COLO829 (cell line): ENCODE data around the gene DMXL2.
"Not testable (repeated sequence)": the region's sequence is repeated elsewhere in the genome, so short reads cannot be mapped to it uniquely, and the experiment has no call there.

Source experiments
- DNase-seq: peaks from one replicate; pipeline ENCODE4 v3.0.0; 2012; ENCODE audit warnings: low spot score

Gene DMXL2

GRCh38 chr15:51622604-51623370 is at the start of gene DMXL2:
DMXL2 (minus strand) TSS chr15:51622771; CDS start chr15:51622545, 226 bp downstream.
- DNase-seq = peak; percentile 69

- DNase-seq = no peak
These were observed 49.6 kb upstream of the DMXL2 start for GRCh38 chr15:51672155-51672687.

GRCh38 chr15:51669381-51669780 is 46.8 kb upstream of the DMXL2 start:
- DNase-seq = no peak

GRCh38 chr15:51668446-51668845 is 45.9 kb upstream of the DMXL2 start:
- DNase-seq = no peak

GRCh38 chr15:51667478-51667877 is 44.9 kb upstream of the DMXL2 start:
- no peak for DNase-seq

- no peak for DNase-seq
These were observed 38.5 kb upstream of the DMXL2 start for GRCh38 chr15:51661072-51661471.

GRCh38 chr15:51658664-51659063 is 36.1 kb upstream of the DMXL2 start:
- DNase-seq = no peak

GRCh38 chr15:51655401-51656057 is 33.0 kb upstream of the DMXL2 start:
- not testable (repeated sequence) for DNase-seq

GRCh38 chr15:51652084-51652668 is 29.6 kb upstream of the DMXL2 start:
- DNase-seq = no peak

- DNase-seq = peak; percentile 48
These were observed 27.3 kb upstream of the DMXL2 start for GRCh38 chr15:51649659-51650521.

GRCh38 chr15:51648643-51649042 is 26.1 kb upstream of the DMXL2 start:
- not testable (repeated sequence) for DNase-seq

GRCh38 chr15:51648101-51648500 is 25.5 kb upstream of the DMXL2 start:
- not testable (repeated sequence) for DNase-seq

GRCh38 chr15:51647128-51647562 is 24.6 kb upstream of the DMXL2 start:
- peak; percentile 16 for DNase-seq

GRCh38 chr15:51642696-51643095 is 20.1 kb upstream of the DMXL2 start:
- DNase-seq = no peak

GRCh38 chr15:51641490-51642130 is 19.0 kb upstream of the DMXL2 start:
- no peak for DNase-seq

GRCh38 chr15:51634591-51635198 is 12.1 kb upstream of the DMXL2 start:
- DNase-seq = no peak

- DNase-seq = no peak
These were observed 7.0 kb upstream of the DMXL2 start for GRCh38 chr15:51629612-51630011.

GRCh38 chr15:51625236-51625635 is 2.7 kb upstream of the DMXL2 start:
- DNase-seq = no peak

GRCh38 chr15:51624022-51624421 is 1.5 kb upstream of the DMXL2 start:
- DNase-seq = no peak

GRCh38 chr15:51623386-51623938 is 891 bp upstream of the DMXL2 start:
- DNase-seq = no peak
